Neural crest cell (in vitro differentiated cells): ENCODE results near the gene CNST. TPM values are rescaled to one million over a fixed set of nuclear protein-coding genes. Genes with fewer than 3 reads are reported as not detected.

Source experiments
- DNase-seq: peaks from one replicate; pipeline ENCODE4 v3.0.0; 2021; ENCODE audit warnings: low read depth, mixed read lengths, low spot score
- H3K27ac Mint-ChIP-seq: one replicate; pipeline ENCODE4 v1.8.0; 2021; ENCODE audit warnings: mild to moderate bottlenecking, mixed read lengths; ENCODE audit not compliant: unreplicated experiment
- H3K27me3 Mint-ChIP-seq: 2 replicates; pipeline ENCODE4 v1.8.0; 2021; ENCODE audit warnings: low read depth, mild to moderate bottlenecking, mixed read lengths
- H3K36me3 Mint-ChIP-seq: 2 replicates; pipeline ENCODE4 v1.8.0; 2021; ENCODE audit warnings: low read depth, mild to moderate bottlenecking, mixed read lengths
- H3K4me1 Mint-ChIP-seq: 2 replicates; pipeline ENCODE4 v1.8.0; 2021; ENCODE audit warnings: mixed read lengths
- H3K4me3 Mint-ChIP-seq: one replicate; pipeline ENCODE4 v1.8.0; 2021; ENCODE audit warnings: mild to moderate bottlenecking, mixed read lengths
- H3K9me3 Mint-ChIP-seq: 2 replicates; pipeline ENCODE4 v1.8.0; 2021; ENCODE audit warnings: mixed read lengths
- total RNA-seq: library from RNA; stranded (reverse); gene quantifications from 2 replicates; pipeline ENCODE4 v1.2.1, GENCODE V29; 2021
- TF ChIP-seq, protein P1 (sequence below): fragments of 200-600 bp; sonication (generic); conservative IDR thresholded peaks from 2 replicates; pipeline ENCODE4 v1.5.0; 2021; ENCODE audit warnings: antibody characterized with exemption, mild to moderate bottlenecking

CNST gene
- total RNA-seq, 1 donor from 2014 or later: 20.5 TPM

DNA sequence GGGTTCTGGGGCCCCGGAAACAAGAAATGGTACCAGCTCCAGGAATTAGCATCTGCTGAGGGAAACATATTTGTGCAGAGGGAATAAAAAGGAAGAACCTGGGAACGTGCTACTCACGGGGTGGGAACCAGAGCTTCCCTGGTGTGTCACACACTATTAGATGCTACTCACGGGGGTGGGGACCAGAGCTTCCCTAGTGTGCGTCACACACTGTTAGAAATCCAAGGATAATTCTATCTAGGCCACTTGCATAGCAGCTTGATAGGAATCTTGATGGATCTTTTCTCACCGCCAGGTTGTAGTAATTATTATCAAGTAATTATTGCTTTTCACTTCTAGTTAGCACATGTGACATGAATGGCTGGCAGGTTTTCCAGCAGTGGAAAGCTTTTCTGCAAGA is 103.4 kb downstream of the CNST start:
- Mint-ChIP-seq H3K9me3 (no peaks in the 10 kb centered on the region), H3K4me3 (no peak overlapping the region), H3K27ac (no peak overlapping the region), H3K36me3 (no peaks in the 10 kb centered on the region), H3K4me1 (peaks cover 8% of the 10 kb centered on the region), H3K27me3 (no peaks in the 10 kb centered on the region)
- TF ChIP-seq, protein P1, sequence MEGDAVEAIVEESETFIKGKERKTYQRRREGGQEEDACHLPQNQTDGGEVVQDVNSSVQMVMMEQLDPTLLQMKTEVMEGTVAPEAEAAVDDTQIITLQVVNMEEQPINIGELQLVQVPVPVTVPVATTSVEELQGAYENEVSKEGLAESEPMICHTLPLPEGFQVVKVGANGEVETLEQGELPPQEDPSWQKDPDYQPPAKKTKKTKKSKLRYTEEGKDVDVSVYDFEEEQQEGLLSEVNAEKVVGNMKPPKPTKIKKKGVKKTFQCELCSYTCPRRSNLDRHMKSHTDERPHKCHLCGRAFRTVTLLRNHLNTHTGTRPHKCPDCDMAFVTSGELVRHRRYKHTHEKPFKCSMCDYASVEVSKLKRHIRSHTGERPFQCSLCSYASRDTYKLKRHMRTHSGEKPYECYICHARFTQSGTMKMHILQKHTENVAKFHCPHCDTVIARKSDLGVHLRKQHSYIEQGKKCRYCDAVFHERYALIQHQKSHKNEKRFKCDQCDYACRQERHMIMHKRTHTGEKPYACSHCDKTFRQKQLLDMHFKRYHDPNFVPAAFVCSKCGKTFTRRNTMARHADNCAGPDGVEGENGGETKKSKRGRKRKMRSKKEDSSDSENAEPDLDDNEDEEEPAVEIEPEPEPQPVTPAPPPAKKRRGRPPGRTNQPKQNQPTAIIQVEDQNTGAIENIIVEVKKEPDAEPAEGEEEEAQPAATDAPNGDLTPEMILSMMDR: no peak
- no peak for DNase-seq

DNA sequence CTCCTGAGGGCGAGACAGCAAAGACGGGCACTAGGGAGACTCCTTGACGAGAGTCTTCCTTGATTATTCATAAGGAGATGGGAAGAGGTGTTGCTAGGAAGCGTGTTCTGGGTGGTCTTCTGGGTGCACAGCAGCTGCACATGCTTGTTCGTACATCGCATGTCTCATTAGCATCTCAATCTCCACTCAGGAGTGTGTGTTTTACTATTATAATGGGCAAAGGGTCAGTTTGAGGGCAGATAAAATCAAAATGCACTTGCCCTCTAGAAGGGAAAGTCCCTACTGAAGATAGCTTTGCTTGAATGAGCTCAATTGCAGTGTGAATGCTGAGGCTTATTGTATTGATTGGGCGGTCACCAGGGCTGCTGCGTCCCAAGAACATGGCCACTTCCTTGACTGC is 107.8 kb downstream of the CNST start:
- Mint-ChIP-seq H3K36me3 (no peaks in the 10 kb centered on the region), H3K27me3 (peaks cover under 1% of the 10 kb centered on the region), H3K9me3 (no peaks in the 10 kb centered on the region), H3K4me3 (no peak overlapping the region), H3K4me1 (peaks cover 8% of the 10 kb centered on the region), H3K27ac (no peak overlapping the region)
- TF ChIP-seq, protein P1: no peak
- no peak for DNase-seq

DNA sequence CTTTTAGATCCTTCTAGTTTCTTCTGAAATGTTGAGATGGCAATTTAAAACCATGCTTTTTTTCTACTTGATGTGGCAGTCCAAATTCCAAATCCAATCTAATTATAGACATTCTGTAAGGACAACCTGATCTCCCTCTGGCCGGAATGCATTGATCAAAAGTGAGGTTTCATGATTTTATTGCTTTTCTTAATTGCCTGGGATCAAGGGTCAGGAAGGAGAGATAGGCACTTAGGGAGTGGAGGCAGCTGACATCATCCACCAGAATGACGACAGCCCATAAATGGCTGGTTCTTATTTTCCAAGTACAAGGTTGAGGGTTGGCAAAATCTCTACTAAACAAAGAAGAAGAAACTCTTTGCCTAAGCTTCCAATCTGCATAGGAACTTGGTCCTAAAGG is 111.6 kb downstream of the CNST start:
- Mint-ChIP-seq H3K4me3 (no peak overlapping the region), H3K27ac (no peak overlapping the region)

DNA sequence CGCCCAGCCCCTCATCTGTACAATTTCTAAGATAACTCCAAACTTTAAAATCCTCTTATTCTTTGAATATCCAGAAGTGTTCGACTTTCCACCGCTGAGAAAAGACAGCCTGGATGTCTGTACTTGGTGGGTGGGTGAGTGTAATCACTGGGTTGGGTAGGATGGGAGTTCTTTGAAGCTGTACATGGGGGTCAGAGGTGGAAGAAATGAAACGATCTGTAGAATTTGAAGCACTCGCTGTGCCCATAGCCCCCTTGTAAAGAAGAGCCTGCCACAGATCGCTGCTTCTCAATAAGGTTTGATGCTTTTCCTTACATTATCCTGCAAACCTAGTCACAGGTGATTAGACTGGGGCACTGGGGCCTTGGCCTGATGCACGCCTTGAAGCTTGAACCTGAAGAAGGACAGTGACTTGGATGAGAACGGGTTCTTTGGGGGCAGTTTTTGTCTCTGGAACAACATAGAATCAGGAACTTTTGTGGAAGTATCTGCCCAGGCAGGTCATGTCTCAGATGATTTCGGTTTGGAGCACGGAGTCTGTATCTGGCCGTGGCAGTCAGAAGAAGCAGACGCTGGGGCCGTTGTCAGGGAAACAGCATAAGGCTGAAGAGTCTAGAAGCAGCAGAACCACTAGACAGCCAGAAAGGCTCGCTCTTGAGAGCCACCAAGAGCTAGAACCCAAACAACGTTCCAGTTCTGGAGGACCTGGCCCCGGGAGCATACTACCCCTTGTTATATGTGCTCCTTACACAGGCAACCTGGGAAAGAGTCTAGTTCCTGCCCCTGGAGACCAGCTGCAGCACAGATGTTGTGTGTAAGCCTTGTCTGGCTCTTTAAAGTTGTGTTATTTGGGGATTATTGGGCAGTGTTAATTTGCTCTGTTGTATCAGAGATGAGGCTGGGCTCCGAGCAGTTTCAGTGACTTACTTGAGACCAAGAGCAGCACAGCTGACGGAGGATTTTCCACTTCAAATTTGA is 112.8 kb downstream of the CNST start:
- Mint-ChIP-seq H3K4me1 (peaks cover 31% of the 10 kb centered on the region), H3K27me3 (peaks cover 2% of the 10 kb centered on the region), H3K27ac (peak overlapping the region; percentile 21), H3K36me3 (no peaks in the 10 kb centered on the region), H3K9me3 (no peaks in the 10 kb centered on the region), H3K4me3 (no peak overlapping the region)
- TF ChIP-seq, protein P1: no peak
- DNase-seq: no peak

More for the DNA sequence above, 111.6 kb downstream of the CNST start:
- TF ChIP-seq, protein P1: no peak
- DNase-seq: no peak
- Mint-ChIP-seq H3K36me3 (no peaks in the 10 kb centered on the region), H3K9me3 (no peaks in the 10 kb centered on the region), H3K27me3 (peaks cover 2% of the 10 kb centered on the region), H3K4me1 (peaks cover 32% of the 10 kb centered on the region)

DNA sequence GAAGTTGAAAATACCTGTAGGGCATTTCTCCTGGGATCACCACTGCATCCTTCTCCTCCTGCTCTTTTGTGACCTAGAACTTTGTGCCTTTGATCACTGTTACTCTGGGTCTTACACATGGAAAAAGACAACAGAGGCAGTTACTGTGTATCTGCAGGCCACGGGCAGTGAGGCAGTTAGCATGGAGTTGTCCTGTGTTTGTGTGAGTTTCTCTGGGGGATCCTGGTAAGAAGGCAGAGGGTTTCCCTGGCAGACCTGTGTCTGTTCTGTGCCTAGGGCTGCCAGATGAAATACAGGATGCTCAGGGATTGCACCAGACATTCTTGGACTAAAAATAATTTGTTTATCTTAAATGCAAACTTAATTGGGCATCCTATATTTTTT is 113.5 kb downstream of the CNST start:
- no peak overlapping the region for H3K4me3 Mint-ChIP-seq
- no peaks in the 10 kb centered on the region for H3K9me3 Mint-ChIP-seq
- TF ChIP-seq, protein P1: no peak
- H3K27me3 Mint-ChIP-seq: peaks cover 2% of the 10 kb centered on the region
- DNase-seq: no peak
- no peak overlapping the region for H3K27ac Mint-ChIP-seq
- no peaks in the 10 kb centered on the region for H3K36me3 Mint-ChIP-seq
- peaks cover 28% of the 10 kb centered on the region for H3K4me1 Mint-ChIP-seq
